ENCODE data around the gene COX7A2L.

GRCh38 chr2:42329736-42330135, 31.3 kb downstream of the COX7A2L start:
- TF ChIP-seq EZH2 (IDR thresholded peaks at IDR 0.05; ENCODE audit: low read length) (no peak), CTCF (optimal IDR thresholded peaks at IDR 0.05 in 1 of 3, IDR thresholded peaks at IDR 0.05 in 1 of 3, conservative IDR thresholded peaks at IDR 0.05 in 1 of 3; ENCODE audit: extremely low read depth in 1 of 3, insufficient read depth in 2 of 3, low read length in 3 of 3) (no peak)

Data from keratinocyte (primary cell).